ENCODE data around the gene MYO3B.
A peak's percentile ranks its signal among the peaks of the same experiment; 100 is the strongest.

MYO3B gene

GRCh38 chr2:170177950-170178781 lies at the start of gene MYO3B:
Gene MYO3B (plus strand): TSS chr2:170178147. CDS start chr2:170178288, 141 bp downstream.
- DNase-seq = peak; percentile 32

GRCh38 chr2:170139276-170139967 lies 38.5 kb upstream of the MYO3B start:
- no peak for DNase-seq

GRCh38 chr2:170140561-170140960 lies 37.4 kb upstream of the MYO3B start:
- no peak for DNase-seq

GRCh38 chr2:170141865-170142264 lies 36.1 kb upstream of the MYO3B start:
- DNase-seq = no peak

GRCh38 chr2:170142502-170142901 lies 35.4 kb upstream of the MYO3B start:
- DNase-seq = no peak

- no peak for DNase-seq
Measured at GRCh38 chr2:170143045-170143717, 34.8 kb upstream of the MYO3B start.

- DNase-seq = no peak
Measured at GRCh38 chr2:170144761-170145160, 33.2 kb upstream of the MYO3B start.

- DNase-seq = no peak
Measured at GRCh38 chr2:170145191-170145590, 32.8 kb upstream of the MYO3B start.

- DNase-seq = no peak
Measured at GRCh38 chr2:170145675-170146432, 32.1 kb upstream of the MYO3B start.

- DNase-seq = no peak
Measured at GRCh38 chr2:170146784-170147183, 31.2 kb upstream of the MYO3B start.

- DNase-seq = no peak
Measured at GRCh38 chr2:170147576-170147975, 30.4 kb upstream of the MYO3B start.

- no peak for DNase-seq
Measured at GRCh38 chr2:170148161-170148560, 29.8 kb upstream of the MYO3B start.

GRCh38 chr2:170152421-170152820 lies 25.5 kb upstream of the MYO3B start:
- DNase-seq = no peak

GRCh38 chr2:170155022-170155722 lies 22.8 kb upstream of the MYO3B start:
- DNase-seq = peak; percentile 66

GRCh38 chr2:170155723-170156253 lies 22.2 kb upstream of the MYO3B start:
- peak; percentile 11 for DNase-seq

GRCh38 chr2:170156592-170156991 lies 21.4 kb upstream of the MYO3B start:
- DNase-seq = no peak

GRCh38 chr2:170157025-170157684 lies 20.8 kb upstream of the MYO3B start:
- peak; percentile 51 for DNase-seq

- DNase-seq = no peak
Measured at GRCh38 chr2:170159060-170159459, 18.9 kb upstream of the MYO3B start.

- DNase-seq = peak; percentile 31
Measured at GRCh38 chr2:170161516-170162270, 16.3 kb upstream of the MYO3B start.

GRCh38 chr2:170162271-170162632 lies 15.7 kb upstream of the MYO3B start:
- peak; percentile 55 for DNase-seq
